GM23248 (cell line): ENCODE measurements around the gene SPDYA. TPM values are rescaled to one million over a fixed set of nuclear protein-coding genes. Genes with fewer than 3 reads are reported as not detected.
"Not testable (repeated sequence)": the region's sequence is repeated elsewhere in the genome, so short reads cannot be mapped to it uniquely, and the experiment has no call there.

Experiments used
- DNase-seq: peaks from one replicate; pipeline ENCODE4 v3.0.0-alpha.2; 2015
- H2AFZ ChIP-seq: fragments of 200-600 bp; sonication (generic); 2 replicates; pipeline ENCODE4 v1.6.1; 2016; ENCODE audit warnings: antibody characterized with exemption
- H3F3A ChIP-seq: fragments of 200-600 bp; sonication (generic); 2 replicates; pipeline ENCODE4 v1.6.1; 2016; ENCODE audit warnings: mild to moderate bottlenecking, antibody characterized with exemption, mixed run types; ENCODE audit not compliant: insufficient read depth
- H3K27ac ChIP-seq: fragments of 200-600 bp; sonication (generic); 2 replicates; pipeline ENCODE4 v1.5.1; 2016; ENCODE audit warnings: mild to moderate bottlenecking
- H3K27me3 ChIP-seq: fragments of 200-600 bp; sonication (generic); replicated peaks from 2 replicates; pipeline ENCODE4 v1.6.1; 2016; ENCODE audit warnings: mild to moderate bottlenecking; ENCODE audit not compliant: insufficient read depth
- H3K36me3 ChIP-seq: fragments of 200-600 bp; sonication (generic); 2 replicates; pipeline ENCODE4 v1.6.1; 2016; ENCODE audit warnings: low read depth, mild to moderate bottlenecking
- H3K4me1 ChIP-seq: fragments of 200-600 bp; sonication (generic); 2 replicates; pipeline ENCODE4 v1.6.1; 2016; ENCODE audit warnings: mild to moderate bottlenecking; ENCODE audit not compliant: insufficient read depth
- H3K4me2 ChIP-seq: fragments of 200-600 bp; sonication (generic); one replicate; pipeline ENCODE4 v1.6.1; 2016; ENCODE audit warnings: mild to moderate bottlenecking; ENCODE audit not compliant: unreplicated experiment
- H3K4me3 ChIP-seq: fragments of 200-600 bp; sonication (generic); 2 replicates; pipeline ENCODE4 v1.5.1; 2016; ENCODE audit warnings: mild to moderate bottlenecking
- H3K79me2 ChIP-seq: fragments of 200-600 bp; sonication (generic); 2 replicates; pipeline ENCODE4 v1.6.1; 2016; ENCODE audit warnings: mild to moderate bottlenecking; ENCODE audit not compliant: insufficient read depth
- H3K9ac ChIP-seq: fragments of 200-600 bp; sonication (generic); 2 replicates; pipeline ENCODE4 v1.6.1; 2016; ENCODE audit warnings: mild to moderate bottlenecking
- H3K9me2 ChIP-seq: fragments of 200-600 bp; sonication (generic); 2 replicates; pipeline ENCODE4 v1.6.1; 2016; ENCODE audit warnings: mixed run types, mild to moderate bottlenecking, moderate library complexity; ENCODE audit not compliant: insufficient read depth
- H3K9me3 ChIP-seq: fragments of 200-600 bp; sonication (generic); one replicate; pipeline ENCODE4 v1.6.1; 2017; ENCODE audit warnings: low read depth
- H4K20me1 ChIP-seq: fragments of 200-600 bp; sonication (generic); 2 replicates; pipeline ENCODE4 v1.6.0; 2016; ENCODE audit not compliant: insufficient read depth
- EZH2 ChIP-seq: fragments of 200-600 bp; sonication (generic); IDR thresholded peaks from 2 replicates; pipeline ENCODE4 v1.6.1; 2018; ENCODE audit warnings: antibody characterized with exemption, mild to moderate bottlenecking; ENCODE audit not compliant: insufficient read depth, poor library complexity, severe bottlenecking
- EZH2phosphoT487 ChIP-seq: fragments of 200-600 bp; sonication (generic); IDR thresholded peaks from 2 replicates; pipeline ENCODE4 v1.6.1; 2018; ENCODE audit warnings: antibody characterized with exemption, moderate library complexity, mild to moderate bottlenecking, low read depth; ENCODE audit not compliant: insufficient read depth
- WGBS, 2 experiments: methylation state at CpG; one replicate each; pipeline ENCODE4 v1.1.6; 2015 to 2017; ENCODE audit warnings: low lambda C conversion rate in 2 of 2, low coverage in 1 of 2; ENCODE audit errors: missing lambda C conversion rate in 2 of 2; 5-methylcytosine and 5-hydroxymethylcytosine counted together
- in situ Hi-C: fragments of 300-500 bp; cut with MboI; formaldehyde crosslinking; loops from 2 replicates; pipeline ENCODE4 v1.15.0; 2020
- polyA plus RNA-seq: library from polyadenylated mRNA; unstranded; fragments of >200 nt; fragmentation: Nextera tagmentation; extraction: Ambion mirVana; gene quantifications from 2 replicates; pipeline ENCODE4 v1.2.1, GENCODE V29; 2016
- total RNA-seq: library from RNA; depleted of rRNA; stranded (reverse); fragments of >200 nt; shearing (Covaris generic); gene quantifications from 2 replicates; pipeline ENCODE4 v1.2.3, GENCODE V29; 2014

SPDYA gene
- total and polyA plus RNA-seq, 2 experiments from 2014 or later = 1.2 TPM; not detected in 1

DNA sequence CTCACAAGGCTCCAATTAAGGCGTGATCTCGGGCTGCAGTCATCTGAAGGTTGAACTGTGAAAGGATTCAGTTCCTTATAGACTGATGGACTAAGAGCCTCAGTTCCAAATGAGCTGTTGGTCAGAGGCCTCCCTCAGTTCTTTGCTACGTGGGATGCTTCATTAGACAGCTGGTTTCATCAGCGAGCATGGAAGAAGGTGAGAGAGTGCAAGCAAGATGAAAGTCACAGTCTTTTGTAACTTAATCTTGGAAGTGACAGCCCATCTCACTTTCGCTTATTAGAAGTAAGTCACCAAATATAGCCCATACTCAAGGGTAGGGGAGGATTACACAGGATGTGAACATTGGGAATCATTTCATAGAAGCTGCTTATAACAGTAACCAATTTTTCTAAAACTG is 32.2 kb upstream of the SPDYA start:
- no peak for DNase-seq
- no peaks in the 10 kb centered on the region for H3K9me3 ChIP-seq
- 80 to 81% methylated on average over 5 of the region's 5 CpGs for WGBS, 2 experiments
- H3K4me2 ChIP-seq = no peak overlapping the region
- no peaks in the 10 kb centered on the region; the same call in 1 of the 2 replicates for H3F3A ChIP-seq
- H4K20me1 ChIP-seq = peaks cover 14% of the 10 kb centered on the region; the same call in 1 of the 2 replicates
- TF ChIP-seq EZH2 = no peak
- no peak for TF ChIP-seq EZH2phosphoT487
- H3K4me3 ChIP-seq = no peak overlapping the region
- 0 out of 2 replicates have a peak, but pooled peaks cover 3% of the 10 kb centered on the region for H3K4me1 ChIP-seq
- no peak overlapping the region for H2AFZ ChIP-seq
- H3K27ac ChIP-seq = no peak overlapping the region
- H3K9ac ChIP-seq = no peak overlapping the region
- H3K9me2 ChIP-seq = no peaks in the 10 kb centered on the region
- peaks cover 100% of the 10 kb centered on the region for H3K79me2 ChIP-seq
- peaks cover 48% of the 10 kb centered on the region for H3K36me3 ChIP-seq
- in situ Hi-C loops = no loop called here
- no peaks in the 10 kb centered on the region for H3K27me3 ChIP-seq

GRCh38 chr2:28779001-28779400 is 31.6 kb upstream of the SPDYA start:
- H3K36me3 ChIP-seq = peaks cover 54% of the 10 kb centered on the region
- in situ Hi-C loops = no loop called here
- H3K9ac ChIP-seq = no peak overlapping the region
- H3K27me3 ChIP-seq = no peaks in the 10 kb centered on the region
- H3K4me1 ChIP-seq = no peaks in the 10 kb centered on the region
- H3K4me2 ChIP-seq = no peak overlapping the region
- no peak for TF ChIP-seq EZH2phosphoT487
- no peak for TF ChIP-seq EZH2
- H3K4me3 ChIP-seq = no peak overlapping the region
- H3K27ac ChIP-seq = no peak overlapping the region
- H2AFZ ChIP-seq = no peak overlapping the region
- no peaks in the 10 kb centered on the region for H3K9me3 ChIP-seq
- WGBS, 2 experiments = 96 to 97% methylated on average over 2 of the region's 2 CpGs
- H3K9me2 ChIP-seq = no peaks in the 10 kb centered on the region
- H4K20me1 ChIP-seq = peaks cover 10% of the 10 kb centered on the region; the same call in 1 of the 2 replicates
- DNase-seq = no peak
- H3F3A ChIP-seq = no peaks in the 10 kb centered on the region
- peaks cover 100% of the 10 kb centered on the region for H3K79me2 ChIP-seq

DNA sequence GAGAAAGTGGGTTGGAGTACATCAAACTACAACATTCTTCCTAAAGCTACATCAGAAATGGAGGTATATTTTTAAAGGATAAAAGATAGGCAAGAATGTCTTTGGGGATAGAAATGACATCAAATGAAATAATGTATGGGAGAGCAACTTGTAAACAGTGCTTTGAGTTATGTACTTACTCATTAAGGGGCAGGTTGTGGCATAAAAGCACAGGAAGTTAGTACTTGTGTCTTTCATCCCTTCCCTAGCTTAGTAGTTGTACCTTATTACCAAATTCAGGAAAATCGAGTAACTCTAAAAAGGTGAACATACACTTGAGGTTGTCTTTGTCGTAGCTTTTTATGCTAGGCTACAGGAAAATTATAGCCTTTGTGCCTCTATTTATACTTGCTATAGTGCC is 30.1 kb upstream of the SPDYA start:
- 84 to 93% methylated on average over 2 of the region's 2 CpGs for WGBS, 2 experiments
- H3F3A ChIP-seq = no peaks in the 10 kb centered on the region
- H3K9me2 ChIP-seq = no peaks in the 10 kb centered on the region
- H3K27ac ChIP-seq = no peak overlapping the region
- DNase-seq = no peak
- no peaks in the 10 kb centered on the region for H3K27me3 ChIP-seq
- TF ChIP-seq EZH2 = no peak
- TF ChIP-seq EZH2phosphoT487 = no peak
- 0 out of 2 replicates have a peak, but pooled peaks cover 5% of the 10 kb centered on the region for H4K20me1 ChIP-seq
- no peaks in the 10 kb centered on the region for H3K4me1 ChIP-seq
- no peak overlapping the region for H3K9ac ChIP-seq
- H3K9me3 ChIP-seq = no peaks in the 10 kb centered on the region
- H3K79me2 ChIP-seq = peaks cover 97% of the 10 kb centered on the region
- no peak overlapping the region for H3K4me2 ChIP-seq
- H2AFZ ChIP-seq = no peak overlapping the region
- H3K4me3 ChIP-seq = no peak overlapping the region
- peaks cover 64% of the 10 kb centered on the region for H3K36me3 ChIP-seq
- in situ Hi-C loops = no loop called here

DNA sequence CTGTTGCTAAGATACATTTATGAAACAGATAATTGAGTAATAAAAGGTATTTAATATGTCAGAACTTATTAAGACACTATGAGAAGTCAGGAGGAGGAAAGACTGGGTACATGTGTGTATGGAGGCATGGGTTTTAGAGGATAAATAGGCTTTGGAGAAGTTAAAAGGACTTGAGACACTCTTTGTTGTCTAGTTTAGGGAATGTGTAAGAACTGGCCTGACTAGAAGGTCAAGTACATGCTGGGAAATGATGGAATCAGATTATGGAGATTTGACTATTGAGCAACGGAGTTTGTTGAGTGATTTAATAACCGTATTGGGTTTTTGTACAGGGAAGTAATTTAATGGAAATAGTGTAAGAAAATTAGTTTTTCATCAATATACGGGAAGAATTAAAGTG is 28.2 kb upstream of the SPDYA start:
- H2AFZ ChIP-seq = no peak overlapping the region
- peaks cover 87% of the 10 kb centered on the region for H3K79me2 ChIP-seq
- no peak overlapping the region for H3K27ac ChIP-seq
- no peak overlapping the region for H3K9ac ChIP-seq
- WGBS, 2 experiments = 98 to 99% methylated on average over 3 of the region's 3 CpGs
- H4K20me1 ChIP-seq = no peaks in the 10 kb centered on the region
- no peaks in the 10 kb centered on the region for H3F3A ChIP-seq
- DNase-seq = no peak
- TF ChIP-seq EZH2 (no peak), EZH2phosphoT487 (no peak)
- in situ Hi-C loops = no loop called here
- H3K9me2 ChIP-seq = no peaks in the 10 kb centered on the region
- peaks cover 76% of the 10 kb centered on the region for H3K36me3 ChIP-seq
- H3K9me3 ChIP-seq = no peaks in the 10 kb centered on the region
- no peaks in the 10 kb centered on the region for H3K4me1 ChIP-seq
- H3K4me2 ChIP-seq = no peak overlapping the region
- H3K27me3 ChIP-seq = no peaks in the 10 kb centered on the region
- H3K4me3 ChIP-seq = no peak overlapping the region

GRCh38 chr2:28784570-28784969 is 26.1 kb upstream of the SPDYA start:
- H3K4me3 ChIP-seq, H3F3A ChIP-seq, H3K9me3 ChIP-seq, H3K9ac ChIP-seq, H3K27ac ChIP-seq, H3K4me1 ChIP-seq, in situ Hi-C loops, H2AFZ ChIP-seq, H4K20me1 ChIP-seq, H3K27me3 ChIP-seq, H3K4me2 ChIP-seq, H3K9me2 ChIP-seq, DNase-seq: not testable (repeated sequence)
- Histone ChIP-seq H3K36me3 (peaks cover 76% of the 10 kb centered on the region), H3K79me2 (peaks cover 86% of the 10 kb centered on the region)
- 82 to 87% methylated on average over 7 of the region's 7 CpGs for WGBS, 2 experiments
